K562 (cell line): Measurements from ENCODE around the gene C1QBP. TPM values are rescaled to one million over a fixed set of nuclear protein-coding genes. Genes with fewer than 3 reads are reported as not detected.

Experiments
- ATF1 ChIP-seq, 2 experiments: fragments of 450-650 bp in 1 of 2; IDR thresholded peaks; 2 replicates each; pipeline ENCODE4 v1.6.1; 2016; ENCODE audit warnings: missing compliant biosample characterization in 1 of 2, missing genetic modification characterization in 1 of 2
- ATF7 ChIP-seq: fragments of 450-650 bp; IDR thresholded peaks from 2 replicates; pipeline ENCODE4 v1.7.1; 2014; ENCODE audit warnings: mild to moderate bottlenecking, moderate library complexity
- DEAF1 ChIP-seq: fragments of 450-650 bp; formaldehyde crosslinking; IDR thresholded peaks from 2 replicates; pipeline ENCODE4 v1.4.0; 2020; ENCODE audit warnings: mild to moderate bottlenecking, moderate library complexity
- E2F1 ChIP-seq: sonication (generic); formaldehyde crosslinking; IDR thresholded peaks from 2 replicates; pipeline ENCODE4 v1.8.1; 2023; ENCODE audit warnings: mild to moderate bottlenecking, missing genetic modification reagents, moderate library complexity
- ERF ChIP-seq: fragments of 450-650 bp; formaldehyde crosslinking; IDR thresholded peaks from 2 replicates; pipeline ENCODE4 v1.4.0; 2020; ENCODE audit warnings: mild to moderate bottlenecking, mixed read lengths
- GABPB1 ChIP-seq: sonication (generic); formaldehyde crosslinking; IDR thresholded peaks from 2 replicates; pipeline ENCODE4 v1.8.0; 2022; ENCODE audit warnings: mild to moderate bottlenecking, missing genetic modification reagents
- L3MBTL2 ChIP-seq: fragments of 450-650 bp; IDR thresholded peaks from 2 replicates; pipeline ENCODE4 v1.6.1; 2016; ENCODE audit warnings: mild to moderate bottlenecking, moderate library complexity
- MAX ChIP-seq: sonication (generic); formaldehyde crosslinking; IDR thresholded peaks from 2 replicates; pipeline ENCODE4 v1.9.0; 2022; ENCODE audit warnings: mild to moderate bottlenecking, missing genetic modification reagents
- NR2C2 ChIP-seq, 2 experiments: fragments of 200-800 bp in 1 of 2; sonication (Bioruptor generic) in 1 of 2; sonication (generic) in 1 of 2; formaldehyde crosslinking in 1 of 2; IDR thresholded peaks; 2 replicates each; pipeline versions ENCODE4 v1.6.1 to v1.8.0; 2016 to 2022; ENCODE audit warnings: mild to moderate bottlenecking in 1 of 2, missing compliant biosample characterization in 1 of 2, missing genetic modification characterization in 1 of 2, missing genetic modification reagents in 1 of 2
- RNF2 ChIP-seq: sonication (generic); IDR thresholded peaks from 2 replicates; pipeline ENCODE4 v1.6.1; 2016
- ZBTB17 ChIP-seq: fragments of 450-650 bp; formaldehyde crosslinking; IDR thresholded peaks from 2 replicates; pipeline ENCODE4 v1.4.0; 2020; ENCODE audit warnings: mild to moderate bottlenecking
- ZNF165 ChIP-seq: fragments of 250-450 bp; sonication (Bioruptor Pico); IDR thresholded peaks from 2 replicates; pipeline ENCODE4 v1.4.0; 2020; ENCODE audit warnings: borderline replicate concordance
- ZNF347 ChIP-seq: fragments of 450-650 bp; formaldehyde crosslinking; IDR thresholded peaks from 2 replicates; pipeline ENCODE4 v1.4.0; 2020; ENCODE audit warnings: low read depth, mild to moderate bottlenecking, moderate library complexity
- polyA plus RNA-seq, 8 experiments: library from polyadenylated mRNA; depleted of rRNA in 4 of 8; stranded (reverse) in 5 of 8; unstranded in 3 of 8; fragments of >200 nt; fragmentation: Nextera tagmentation in 2 of 8; fragmentation: Illumina TruSeq in 1 of 8; extraction: Ambion mirVana in 2 of 8; extraction: Trizol in 1 of 8; gene quantifications; 2 replicates each; pipeline versions ENCODE4 v1.2.1 to v1.2.3, GENCODE V29; 2011 to 2014; ENCODE audit warnings: inconsistent platforms in 1 of 8, missing spikeins in 1 of 8
- total RNA-seq, 7 experiments: library from RNA; depleted of rRNA in 6 of 7; stranded (reverse); fragments of >200 nt in 6 of 7; fragmentation: Illumina TruSeq in 2 of 7; extraction: Trizol in 2 of 7; gene quantifications; 2 replicates each; pipeline versions ENCODE4 v1.2.1 to v1.2.3, GENCODE V29; 2011 to 2021; ENCODE audit warnings: low replicate concordance in 1 of 7
- TF ChIP-seq, protein P1 (sequence below): sonication (generic); formaldehyde crosslinking; IDR thresholded peaks from 2 replicates; pipeline ENCODE4 v1.8.0; 2023; ENCODE audit warnings: missing genetic modification reagents, mild to moderate bottlenecking, borderline replicate concordance
- TF ChIP-seq, protein P2 (sequence below): fragments of 200-800 bp; sonication (Bioruptor generic); IDR thresholded peaks from 2 replicates; pipeline ENCODE4 v1.6.1; 2017; ENCODE audit warnings: missing genetic modification characterization, missing compliant biosample characterization

Gene C1QBP
- total and polyA plus RNA-seq, 9 of the 15 experiments (the other 6 are each of a cell fraction or from before 2014, with no cell fraction given) = 90.7 to 665 (median 414) TPM

- TF ChIP-seq, protein P1, sequence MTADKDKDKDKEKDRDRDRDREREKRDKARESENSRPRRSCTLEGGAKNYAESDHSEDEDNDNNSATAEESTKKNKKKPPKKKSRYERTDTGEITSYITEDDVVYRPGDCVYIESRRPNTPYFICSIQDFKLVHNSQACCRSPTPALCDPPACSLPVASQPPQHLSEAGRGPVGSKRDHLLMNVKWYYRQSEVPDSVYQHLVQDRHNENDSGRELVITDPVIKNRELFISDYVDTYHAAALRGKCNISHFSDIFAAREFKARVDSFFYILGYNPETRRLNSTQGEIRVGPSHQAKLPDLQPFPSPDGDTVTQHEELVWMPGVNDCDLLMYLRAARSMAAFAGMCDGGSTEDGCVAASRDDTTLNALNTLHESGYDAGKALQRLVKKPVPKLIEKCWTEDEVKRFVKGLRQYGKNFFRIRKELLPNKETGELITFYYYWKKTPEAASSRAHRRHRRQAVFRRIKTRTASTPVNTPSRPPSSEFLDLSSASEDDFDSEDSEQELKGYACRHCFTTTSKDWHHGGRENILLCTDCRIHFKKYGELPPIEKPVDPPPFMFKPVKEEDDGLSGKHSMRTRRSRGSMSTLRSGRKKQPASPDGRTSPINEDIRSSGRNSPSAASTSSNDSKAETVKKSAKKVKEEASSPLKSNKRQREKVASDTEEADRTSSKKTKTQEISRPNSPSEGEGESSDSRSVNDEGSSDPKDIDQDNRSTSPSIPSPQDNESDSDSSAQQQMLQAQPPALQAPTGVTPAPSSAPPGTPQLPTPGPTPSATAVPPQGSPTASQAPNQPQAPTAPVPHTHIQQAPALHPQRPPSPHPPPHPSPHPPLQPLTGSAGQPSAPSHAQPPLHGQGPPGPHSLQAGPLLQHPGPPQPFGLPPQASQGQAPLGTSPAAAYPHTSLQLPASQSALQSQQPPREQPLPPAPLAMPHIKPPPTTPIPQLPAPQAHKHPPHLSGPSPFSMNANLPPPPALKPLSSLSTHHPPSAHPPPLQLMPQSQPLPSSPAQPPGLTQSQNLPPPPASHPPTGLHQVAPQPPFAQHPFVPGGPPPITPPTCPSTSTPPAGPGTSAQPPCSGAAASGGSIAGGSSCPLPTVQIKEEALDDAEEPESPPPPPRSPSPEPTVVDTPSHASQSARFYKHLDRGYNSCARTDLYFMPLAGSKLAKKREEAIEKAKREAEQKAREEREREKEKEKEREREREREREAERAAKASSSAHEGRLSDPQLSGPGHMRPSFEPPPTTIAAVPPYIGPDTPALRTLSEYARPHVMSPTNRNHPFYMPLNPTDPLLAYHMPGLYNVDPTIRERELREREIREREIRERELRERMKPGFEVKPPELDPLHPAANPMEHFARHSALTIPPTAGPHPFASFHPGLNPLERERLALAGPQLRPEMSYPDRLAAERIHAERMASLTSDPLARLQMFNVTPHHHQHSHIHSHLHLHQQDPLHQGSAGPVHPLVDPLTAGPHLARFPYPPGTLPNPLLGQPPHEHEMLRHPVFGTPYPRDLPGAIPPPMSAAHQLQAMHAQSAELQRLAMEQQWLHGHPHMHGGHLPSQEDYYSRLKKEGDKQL = no peak
- TF ChIP-seq L3MBTL2 = peak; percentile 90
- TF ChIP-seq ATF7 = peak; percentile 59
- TF ChIP-seq GABPB1 (CRISPR knock-in tag) = peak; percentile 86
- TF ChIP-seq MAX (CRISPR knock-in tag) = peak; percentile 71
- TF ChIP-seq ZNF165 (CRISPR knock-in tag) = no peak
- no peak; the same call in 1 of the 2 replicates for TF ChIP-seq NR2C2 (CRISPR knock-in tag; IDR thresholded peaks at IDR 0.05)
- TF ChIP-seq NR2C2 (tag; IDR thresholded peaks at IDR 0.05) = peak; percentile 92
- peak; percentile 41; the same call in 1 of the 2 replicates for TF ChIP-seq ZBTB17 (CRISPR knock-in tag)
- peak; percentile 47; the same call in 1 of the 2 replicates for TF ChIP-seq DEAF1
- peak; percentile 51; the same call in 1 of the 2 replicates for TF ChIP-seq RNF2
- TF ChIP-seq, protein P2, sequence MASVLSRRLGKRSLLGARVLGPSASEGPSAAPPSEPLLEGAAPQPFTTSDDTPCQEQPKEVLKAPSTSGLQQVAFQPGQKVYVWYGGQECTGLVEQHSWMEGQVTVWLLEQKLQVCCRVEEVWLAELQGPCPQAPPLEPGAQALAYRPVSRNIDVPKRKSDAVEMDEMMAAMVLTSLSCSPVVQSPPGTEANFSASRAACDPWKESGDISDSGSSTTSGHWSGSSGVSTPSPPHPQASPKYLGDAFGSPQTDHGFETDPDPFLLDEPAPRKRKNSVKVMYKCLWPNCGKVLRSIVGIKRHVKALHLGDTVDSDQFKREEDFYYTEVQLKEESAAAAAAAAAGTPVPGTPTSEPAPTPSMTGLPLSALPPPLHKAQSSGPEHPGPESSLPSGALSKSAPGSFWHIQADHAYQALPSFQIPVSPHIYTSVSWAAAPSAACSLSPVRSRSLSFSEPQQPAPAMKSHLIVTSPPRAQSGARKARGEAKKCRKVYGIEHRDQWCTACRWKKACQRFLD (CRISPR knock-in tag) = 0 out of 2 replicates have a peak, but pooled peaks have one; percentile 24
- no peak for TF ChIP-seq ATF1 (CRISPR knock-in tag; IDR thresholded peaks at IDR 0.05)
- TF ChIP-seq ATF1 (tag; IDR thresholded peaks at IDR 0.05) = peak; percentile 51; the same call in 1 of the 2 replicates
- TF ChIP-seq E2F1 (CRISPR knock-in tag) = peak; percentile 59; the same call in 1 of the 2 replicates
- TF ChIP-seq ZNF347 (CRISPR knock-in tag) = no peak
- 0 out of 2 replicates have a peak, but pooled peaks have one; percentile 21 for TF ChIP-seq ERF (CRISPR knock-in tag)
These were observed at the start of gene C1QBP (continued) for GRCh38 chr17:5438716-5439445.
